T-cell (primary cell): ENCODE results near the gene CNIH2. TPM values are rescaled to one million over a fixed set of nuclear protein-coding genes. Genes with fewer than 3 reads are reported as not detected.
"Not testable (repeated sequence)": the region's sequence is repeated elsewhere in the genome, so short reads cannot be mapped to it uniquely, and the experiment has no call there.

Experiments
- ATAC-seq, 4 experiments: fragments of 200-7000 bp in 3 of 4; fragments of 150-1000 bp in 1 of 4; cut with Tn5 transposase; replicated peaks in 1 of 4; 1 replicate in 3 of 4; 2 replicates in 1 of 4; pipeline ENCODE4 v1.10.0; 2021; ENCODE audit warnings: moderate library complexity in 3 of 4, mild to moderate bottlenecking in 2 of 4, moderate number of reproducible peaks in 1 of 4
- CTCF ChIA-PET, 2 donors: fragments of 300-600 bp; sonication (Branson Sonifier 250); formaldehyde crosslinking; loops; one replicate each; lab custom pipeline; 2022; ENCODE audit warnings: antibody characterized with exemption in 2 of 2; lab: Charles Lee
- POLR2A ChIA-PET, 2 donors: fragments of 300-600 bp; sonication (Branson Sonifier 250); formaldehyde crosslinking; loops; one replicate each; lab custom pipeline; 2022; ENCODE audit warnings: antibody characterized with exemption in 2 of 2; lab: Charles Lee
- DNase-seq, 35 experiments: peaks; one replicate each; pipeline versions ENCODE4 v3.0.0 to v3.0.0-alpha.2; 2013 to 2023
- H3K27ac ChIP-seq: one replicate; pipeline ENCODE4 v1.5.1; 2013; ENCODE audit warnings: low read length
- H3K27me3 ChIP-seq, 2 experiments: replicated peaks in 1 of 2; 1 replicate in 1 of 2; 2 replicates in 1 of 2; pipeline versions ENCODE4 v1.6.1 to v1.7.0; 2013; ENCODE audit warnings: low read length in 1 of 2, mixed read lengths in 1 of 2; ENCODE audit not compliant: control insufficient read depth in 2 of 2, insufficient read depth in 2 of 2; ENCODE audit errors: extremely low read depth in 1 of 2
- H3K36me3 ChIP-seq, 2 donors: 1 replicate in 1 of 2; 2 replicates in 1 of 2; pipeline versions ENCODE4 v1.6.1 to v1.7.0; 2013; ENCODE audit warnings: low read length in 1 of 2; ENCODE audit not compliant: control insufficient read depth in 2 of 2, insufficient read depth in 1 of 2; ENCODE audit errors: extremely low read depth in 1 of 2
- H3K4me1 ChIP-seq, 2 experiments: 1 replicate in 1 of 2; 2 replicates in 1 of 2; pipeline versions ENCODE4 v1.6.1 to v1.7.0; 2013; ENCODE audit warnings: low read length in 2 of 2, mixed read lengths in 1 of 2; ENCODE audit not compliant: insufficient read depth in 2 of 2, control insufficient read depth in 1 of 2; ENCODE audit errors: extremely low read depth in 1 of 2
- H3K4me3 ChIP-seq, 2 donors: 1 replicate in 1 of 2; 2 replicates in 1 of 2; pipeline versions ENCODE4 v1.5.1 to v1.7.0; 2013; ENCODE audit warnings: mild to moderate bottlenecking in 2 of 2, low read length in 1 of 2, moderate library complexity in 1 of 2; ENCODE audit not compliant: control insufficient read depth in 1 of 2; ENCODE audit errors: extremely low read depth in 1 of 2
- H3K9me3 ChIP-seq: 2 replicates; pipeline ENCODE4 v1.7.0; 2013
- H3K27ac Mint-ChIP-seq, 2 donors: one replicate each; pipeline ENCODE4 v1.8.0; 2020 to 2021; ENCODE audit warnings: mild to moderate bottlenecking in 2 of 2, mixed read lengths in 2 of 2
- H3K27me3 Mint-ChIP-seq, 2 donors: one replicate each; pipeline ENCODE4 v1.8.0; 2021 to 2022; ENCODE audit warnings: mixed read lengths in 2 of 2
- H3K36me3 Mint-ChIP-seq: one replicate; pipeline ENCODE4 v1.8.0; 2021; ENCODE audit warnings: mixed read lengths
- H3K4me1 Mint-ChIP-seq, 3 donors: one replicate each; pipeline ENCODE4 v1.8.0; 2020 to 2022; ENCODE audit warnings: mixed read lengths in 3 of 3, mild to moderate bottlenecking in 1 of 3
- H3K4me3 Mint-ChIP-seq, 3 donors: one replicate each; pipeline ENCODE4 v1.8.0; 2020 to 2022; ENCODE audit warnings: mild to moderate bottlenecking in 3 of 3, mixed read lengths in 3 of 3, moderate library complexity in 3 of 3
- H3K9me3 Mint-ChIP-seq, 3 donors: one replicate each; pipeline ENCODE4 v1.8.0; 2020 to 2022; ENCODE audit warnings: mixed read lengths in 3 of 3
- WGBS: methylation state at CpG from one replicate; pipeline ENCODE4 v1.1.5; 2013; ENCODE audit warnings: missing lambda C conversion rate; ENCODE audit not compliant: insufficient coverage; 5-methylcytosine and 5-hydroxymethylcytosine counted together
- total RNA-seq, 35 experiments: library from RNA in 6 of 35; stranded (reverse) in 6 of 35; fragments of 120-200 nt in 1 of 35; gene quantifications; one replicate each; pipeline versions ENCODE4 v1.2.1 to v1.2.4 and lab custom pipeline; 2013 to 2026

The CNIH2 gene
- total RNA-seq, 5 donors from 2014 or later (not counting 1 experiment from before 2014, with no cell fraction given), result 1.9 to 9.9 (median 2.7) TPM

DNA sequence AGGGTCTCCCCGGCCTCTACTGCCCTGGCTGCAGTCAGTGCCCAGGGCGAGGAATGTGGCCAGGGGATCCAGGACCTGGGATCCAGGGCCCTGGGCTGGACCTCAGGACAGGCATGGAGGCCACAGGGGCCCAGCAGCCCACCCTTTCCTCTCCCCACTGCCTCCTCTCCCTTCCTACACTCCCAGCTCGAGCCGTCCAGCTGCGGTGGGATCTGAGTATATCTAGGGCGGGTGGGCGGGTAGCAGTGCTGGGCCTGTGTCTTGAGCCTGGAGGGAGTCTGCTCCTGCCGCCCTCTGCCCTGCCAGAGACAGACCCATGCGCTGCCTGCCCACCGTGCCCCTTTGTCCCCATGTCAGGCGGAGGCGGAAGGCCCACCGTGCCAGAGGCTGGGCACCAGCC, 1.4 kb upstream of the CNIH2 start:
- H3K27me3 ChIP-seq, result peaks cover 0 to 12% of the 10 kb centered on the region in 2 experiments
- ATAC-seq, H3K9me3 Mint-ChIP-seq, H3K27me3 Mint-ChIP-seq, CTCF ChIA-PET, H3K27ac ChIP-seq, H3K9me3 ChIP-seq, POLR2A ChIA-PET, H3K4me3 ChIP-seq, DNase-seq: not testable (repeated sequence)
- H3K4me1 ChIP-seq, result peaks cover 0 to 56% of the 10 kb centered on the region in 2 experiments
- H3K4me3 Mint-ChIP-seq, result peak overlapping the region in 1 of 3 donors; percentile 19
- 93% methylated on average over 6 of the region's 13 CpGs for WGBS
- peaks cover 36 to 48% (median 36%) of the 10 kb centered on the region in 3 donors for H3K4me1 Mint-ChIP-seq
- peaks cover 37% of the 10 kb centered on the region for H3K36me3 Mint-ChIP-seq
- peaks cover 24 to 40% of the 10 kb centered on the region in 2 donors for H3K36me3 ChIP-seq
- peak overlapping the region in 1 of 2 donors; percentile 66 for H3K27ac Mint-ChIP-seq

DNA sequence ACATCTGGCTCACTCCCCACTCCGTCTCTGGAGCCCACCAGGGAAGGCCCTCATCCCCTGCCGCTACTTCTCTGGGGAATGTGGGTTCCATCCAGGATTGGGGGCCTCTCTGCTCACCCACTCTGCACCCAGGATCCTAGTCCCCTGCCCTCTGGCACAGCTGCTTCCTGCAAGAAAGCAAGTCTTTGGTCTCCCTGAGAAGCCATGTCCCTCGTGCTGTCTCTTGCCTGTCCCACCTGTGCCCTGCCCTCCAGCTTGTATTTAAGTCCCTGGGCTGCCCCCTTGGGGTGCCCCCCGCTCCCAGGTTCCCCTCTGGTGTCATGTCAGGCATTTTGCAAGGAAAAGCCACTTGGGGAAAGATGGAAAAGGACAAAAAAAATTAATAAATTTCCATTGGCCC, 911 bp upstream of the CNIH2 start:
- ATAC-seq, H3K27ac ChIP-seq, H3K4me3 ChIP-seq, H3K27me3 Mint-ChIP-seq, H3K9me3 ChIP-seq, POLR2A ChIA-PET, DNase-seq, CTCF ChIA-PET, H3K9me3 Mint-ChIP-seq: not testable (repeated sequence)
- peaks cover 32% of the 10 kb centered on the region for H3K36me3 Mint-ChIP-seq
- WGBS, result 92% methylated on average over 2 of the region's 4 CpGs
- H3K4me3 Mint-ChIP-seq, result peak overlapping the region; percentile 17 to 28 (median 19)
- H3K4me1 Mint-ChIP-seq, result peaks cover 36 to 47% (median 40%) of the 10 kb centered on the region in 3 donors
- H3K27me3 ChIP-seq, result peaks cover 0 to 12% of the 10 kb centered on the region in 2 experiments
- peaks cover 2 to 56% of the 10 kb centered on the region in 2 experiments for H3K4me1 ChIP-seq
- peak overlapping the region; percentile 52 to 66 for H3K27ac Mint-ChIP-seq
- H3K36me3 ChIP-seq, result peaks cover 20 to 35% of the 10 kb centered on the region in 2 donors

DNA sequence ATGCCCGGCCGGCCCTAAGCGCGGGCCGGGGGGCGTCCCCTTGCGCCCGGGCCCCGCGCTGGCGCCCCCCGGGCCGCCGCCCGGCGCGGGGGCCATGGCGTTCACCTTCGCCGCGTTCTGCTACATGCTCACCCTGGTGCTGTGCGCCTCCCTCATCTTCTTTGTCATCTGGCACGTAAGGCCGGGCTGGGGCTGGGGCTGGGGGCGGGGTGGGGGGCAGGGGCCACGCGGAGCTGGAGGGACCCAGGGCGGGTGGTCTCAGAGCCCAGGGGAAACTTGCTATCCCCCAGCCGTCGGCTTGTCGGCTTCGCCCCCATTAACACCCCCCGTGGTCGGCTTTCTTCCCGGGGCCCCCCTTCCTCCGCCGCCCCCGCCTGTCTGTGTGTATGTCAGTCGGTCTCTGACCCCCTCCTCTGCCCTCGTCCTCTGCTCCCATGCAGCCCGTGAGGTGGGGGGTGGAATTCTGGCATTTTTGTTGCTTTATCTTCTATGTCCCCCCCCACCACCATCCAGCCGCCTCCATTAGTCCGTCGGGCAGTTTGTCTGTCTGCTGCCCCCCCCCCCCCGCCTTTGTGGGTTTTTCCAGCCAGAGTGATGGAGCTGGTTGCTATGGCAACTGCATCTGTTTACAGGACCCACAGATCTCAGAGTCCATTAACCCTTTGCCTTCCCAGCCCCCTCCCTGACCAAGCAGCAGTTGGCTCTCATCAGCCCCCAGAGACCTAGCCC, 552 bp downstream of the CNIH2 start:
- Mint-ChIP-seq H3K4me1 (peaks cover 38 to 46% (median 45%) of the 10 kb centered on the region in 3 donors), H3K36me3 (peaks cover 18% of the 10 kb centered on the region), H3K4me3 (peak overlapping the region in 1 of 3 donors; percentile 73), H3K9me3 (no peaks in the 10 kb centered on the region), H3K27me3 (no peaks in the 10 kb centered on the region), H3K27ac (no peak overlapping the region)
- Histone ChIP-seq H3K9me3 (no peaks in the 10 kb centered on the region), H3K4me3 (no peak overlapping the region), H3K27ac (no peak overlapping the region), H3K4me1 (peaks cover 2 to 56% of the 10 kb centered on the region in 2 experiments), H3K36me3 (peaks cover 12 to 21% of the 10 kb centered on the region in 2 donors), H3K27me3 (peaks cover 0 to 12% of the 10 kb centered on the region in 2 experiments)
- ChIA-PET CTCF (no interaction called here), POLR2A (no interaction called here)
- DNase-seq, result peak in 4 of 35 experiments; percentile 25 to 67 (median 28)
- whole genome bisulfite sequencing, result 0% methylated on average over 14 of the region's 45 CpGs
- ATAC-seq, result peak in 2 of 4 experiments; percentile 1 to 3

DNA sequence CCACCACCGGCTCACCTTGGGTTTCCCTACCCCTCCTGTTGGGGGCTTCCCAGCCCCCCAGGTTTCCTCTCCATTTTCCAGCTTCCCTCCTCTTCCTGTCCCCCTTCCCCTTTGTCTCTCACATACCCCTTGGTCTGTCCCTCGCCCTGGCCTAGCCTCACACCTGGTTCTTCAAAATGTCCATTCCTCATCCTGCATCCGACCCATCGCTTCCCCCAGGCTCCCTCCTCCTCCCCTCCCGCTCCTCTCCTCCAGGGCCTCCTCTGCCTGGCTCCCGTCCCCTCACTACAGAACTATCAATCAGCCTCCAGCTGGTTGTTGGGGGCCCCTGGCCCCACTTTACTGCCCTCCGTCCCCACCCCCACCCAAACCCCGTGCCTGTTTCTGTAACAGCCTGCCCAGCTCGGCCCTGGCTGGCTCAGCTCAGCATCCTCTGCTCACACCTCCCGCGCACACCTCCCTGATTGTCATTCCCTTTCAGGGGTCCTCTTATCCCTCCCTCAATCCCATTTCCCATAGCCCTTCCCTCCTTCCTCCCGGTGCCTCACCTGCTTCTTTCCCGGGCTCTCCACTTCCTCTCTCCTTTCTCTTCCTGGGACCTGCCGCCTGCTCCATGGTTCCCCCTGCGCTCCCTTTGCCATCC, 1.2 kb downstream of the CNIH2 start:
- CTCF ChIA-PET, result no interaction called here

DNA sequence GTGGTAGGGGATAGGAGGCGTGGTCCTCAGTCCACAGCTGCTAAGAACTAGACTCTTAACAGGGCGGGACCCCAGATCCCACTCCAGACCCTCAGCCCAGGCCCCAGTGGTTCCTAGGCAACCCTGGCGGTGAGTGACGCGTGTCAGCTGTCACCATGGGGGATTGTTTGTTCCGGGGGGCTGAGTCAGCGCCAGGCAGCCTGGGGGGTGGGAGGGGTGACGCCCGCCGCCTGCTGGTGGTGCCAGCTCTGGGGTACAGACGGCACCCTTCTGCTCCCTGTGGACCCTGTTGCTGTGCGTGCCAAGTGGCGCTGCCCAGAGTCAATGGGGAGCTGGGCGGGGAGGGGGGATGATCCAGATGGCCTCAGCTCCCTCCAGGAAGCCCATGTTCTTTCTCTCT, 2.5 kb downstream of the CNIH2 start:
- ATAC-seq, result no peak
- 94% methylated on average over 11 of the region's 14 CpGs for WGBS
- H3K27me3 Mint-ChIP-seq, result no peaks in the 10 kb centered on the region
- CTCF ChIA-PET, result interaction anchor here in 1 of 2 donors (0.7 to 1.5 kb wide), 2 partner anchors 13 to 18 kb away, joined by 3 to 5 read pairs; no protein-coding TSS in a partner anchor
- DNase-seq, result no peak
- H3K36me3 Mint-ChIP-seq, result peaks cover 8% of the 10 kb centered on the region
- H3K27me3 ChIP-seq, result peaks cover 0 to 12% of the 10 kb centered on the region in 2 experiments
- no peaks in the 10 kb centered on the region for H3K9me3 Mint-ChIP-seq
- H3K9me3 ChIP-seq, result no peaks in the 10 kb centered on the region
- no peak overlapping the region for H3K27ac Mint-ChIP-seq
- peaks cover 9 to 13% of the 10 kb centered on the region in 2 donors for H3K36me3 ChIP-seq
- H3K27ac ChIP-seq, result no peak overlapping the region
- peaks cover 2 to 47% of the 10 kb centered on the region in 2 experiments for H3K4me1 ChIP-seq
- POLR2A ChIA-PET, result interaction anchor here in 1 of 2 donors (0.5 kb wide), 1 partner anchor 21 kb away, joined by 4 read pairs; no protein-coding TSS in a partner anchor
- no peak overlapping the region for H3K4me3 ChIP-seq
- H3K4me1 Mint-ChIP-seq, result peaks cover 37 to 49% (median 42%) of the 10 kb centered on the region in 3 donors
- H3K4me3 Mint-ChIP-seq, result no peak overlapping the region

More for the DNA sequence above, 1.2 kb downstream of the CNIH2 start:
- Mint-ChIP-seq H3K4me3 (peak overlapping the region; percentile 4 to 73 (median 39)), H3K27ac (peak overlapping the region in 1 of 2 donors; percentile 73), H3K36me3 (peaks cover 13% of the 10 kb centered on the region), H3K9me3 (no peaks in the 10 kb centered on the region), H3K27me3 (no peaks in the 10 kb centered on the region), H3K4me1 (peaks cover 37 to 45% (median 43%) of the 10 kb centered on the region in 3 donors)
- H3K27ac ChIP-seq, result no peak overlapping the region
- DNase-seq, result no peak
- H3K4me3 ChIP-seq, result no peak overlapping the region
- peaks cover 2 to 52% of the 10 kb centered on the region in 2 experiments for H3K4me1 ChIP-seq
- POLR2A ChIA-PET, result no interaction called here
- H3K27me3 ChIP-seq, result peaks cover 0 to 12% of the 10 kb centered on the region in 2 experiments
- peaks cover 14 to 17% of the 10 kb centered on the region in 2 donors for H3K36me3 ChIP-seq
- WGBS, result 84% methylated on average over 15 of the region's 15 CpGs
- no peaks in the 10 kb centered on the region for H3K9me3 ChIP-seq
- no peak for ATAC-seq

DNA sequence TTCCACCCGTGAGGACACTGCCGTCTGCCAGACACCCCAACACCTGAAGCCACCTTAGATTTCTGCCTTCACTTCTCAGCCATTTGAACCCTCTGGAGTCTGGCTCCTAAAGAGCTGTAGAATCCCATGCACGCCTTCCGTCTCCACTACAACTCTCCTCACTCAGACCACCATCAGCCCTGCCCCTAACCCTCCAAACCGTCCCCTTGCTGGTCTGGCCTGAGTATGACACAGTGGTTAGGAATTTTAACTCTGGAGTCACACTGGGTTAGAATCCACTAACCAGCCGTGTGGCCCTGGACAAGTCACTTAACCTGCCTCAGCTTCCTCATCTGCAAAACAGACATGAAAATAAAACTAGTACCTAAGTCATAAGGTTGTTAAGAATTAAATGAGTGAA, 3.0 kb downstream of the CNIH2 start:
- Histone ChIP-seq H3K4me1 (peaks cover 2 to 47% of the 10 kb centered on the region in 2 experiments), H3K4me3 (no peak overlapping the region), H3K36me3 (peaks cover 4 to 13% of the 10 kb centered on the region in 2 donors), H3K27ac (no peak overlapping the region), H3K9me3 (no peaks in the 10 kb centered on the region), H3K27me3 (peaks cover 0 to 12% of the 10 kb centered on the region in 2 experiments)
- no peak for ATAC-seq
- ChIA-PET CTCF (interaction anchor here in 1 of 2 donors (1.5 kb wide), 1 partner anchor 13 kb away, joined by 3 read pairs; no protein-coding TSS in a partner anchor), POLR2A (interaction anchor here in 1 of 2 donors (0.5 kb wide), 1 partner anchor 20 kb away, joined by 4 read pairs; no protein-coding TSS in a partner anchor)
- no peaks in the 10 kb centered on the region for H3K9me3 Mint-ChIP-seq
- no peaks in the 10 kb centered on the region for H3K27me3 Mint-ChIP-seq
- no peak for DNase-seq
- H3K4me1 Mint-ChIP-seq, result peaks cover 37 to 50% (median 42%) of the 10 kb centered on the region in 3 donors
- peaks cover 3% of the 10 kb centered on the region for H3K36me3 Mint-ChIP-seq
- 98% methylated on average over 5 of the region's 6 CpGs for WGBS
- H3K27ac Mint-ChIP-seq, result no peak overlapping the region
- no peak overlapping the region for H3K4me3 Mint-ChIP-seq
